HL-60 (cell line): ENCODE results near the gene RGS14.

Experiments used
- DNase-seq, 2 experiments: peaks; one replicate each; pipeline ENCODE4 v3.0.0-alpha.2; 2010 to 2020; ENCODE audit warnings: low read depth in 1 of 2, low spot score in 1 of 2
- H3K27ac ChIP-seq: fragments of 250-450 bp; sonication (Bioruptor Pico); replicated peaks from 2 replicates; pipeline ENCODE4 v1.5.1; 2020; ENCODE audit warnings: mild to moderate bottlenecking, moderate library complexity
- H3K27me3 ChIP-seq: fragments of 250-450 bp; sonication (Bioruptor Pico); 2 replicates; pipeline ENCODE4 v1.5.1; 2021; ENCODE audit warnings: mild to moderate bottlenecking, moderate library complexity; ENCODE audit not compliant: insufficient read depth, poor library complexity, severe bottlenecking
- H3K4me3 ChIP-seq: replicated peaks from 2 replicates; pipeline ENCODE4 v1.5.1; 2011; ENCODE audit warnings: mild to moderate bottlenecking, control low read depth, low read length; ENCODE audit not compliant: insufficient read depth
- GABPA ChIP-seq: IDR thresholded peaks from 2 replicates; pipeline ENCODE4 v1.6.1; 2012; ENCODE audit warnings: low read depth
- POLR2AphosphoS5 ChIP-seq: IDR thresholded peaks from 2 replicates; pipeline ENCODE4 v1.6.1; 2012; ENCODE audit warnings: low read depth
- SPI1 ChIP-seq: IDR thresholded peaks from 2 replicates; pipeline ENCODE4 v1.6.1; 2012; ENCODE audit warnings: low read depth, mild to moderate bottlenecking, borderline replicate concordance
- TF ChIP-seq, protein P1 (sequence below): IDR thresholded peaks from one replicate; pipeline ENCODE4 v1.5.1; 2011; ENCODE audit warnings: low read length, control low read depth, inconsistent platforms; ENCODE audit not compliant: insufficient read depth
- TF ChIP-seq, protein P2 (sequence below): IDR thresholded peaks from 2 replicates; pipeline ENCODE4 v1.6.1; 2012; ENCODE audit warnings: low read depth; ENCODE audit not compliant: insufficient replicate concordance

The RGS14 gene

DNA sequence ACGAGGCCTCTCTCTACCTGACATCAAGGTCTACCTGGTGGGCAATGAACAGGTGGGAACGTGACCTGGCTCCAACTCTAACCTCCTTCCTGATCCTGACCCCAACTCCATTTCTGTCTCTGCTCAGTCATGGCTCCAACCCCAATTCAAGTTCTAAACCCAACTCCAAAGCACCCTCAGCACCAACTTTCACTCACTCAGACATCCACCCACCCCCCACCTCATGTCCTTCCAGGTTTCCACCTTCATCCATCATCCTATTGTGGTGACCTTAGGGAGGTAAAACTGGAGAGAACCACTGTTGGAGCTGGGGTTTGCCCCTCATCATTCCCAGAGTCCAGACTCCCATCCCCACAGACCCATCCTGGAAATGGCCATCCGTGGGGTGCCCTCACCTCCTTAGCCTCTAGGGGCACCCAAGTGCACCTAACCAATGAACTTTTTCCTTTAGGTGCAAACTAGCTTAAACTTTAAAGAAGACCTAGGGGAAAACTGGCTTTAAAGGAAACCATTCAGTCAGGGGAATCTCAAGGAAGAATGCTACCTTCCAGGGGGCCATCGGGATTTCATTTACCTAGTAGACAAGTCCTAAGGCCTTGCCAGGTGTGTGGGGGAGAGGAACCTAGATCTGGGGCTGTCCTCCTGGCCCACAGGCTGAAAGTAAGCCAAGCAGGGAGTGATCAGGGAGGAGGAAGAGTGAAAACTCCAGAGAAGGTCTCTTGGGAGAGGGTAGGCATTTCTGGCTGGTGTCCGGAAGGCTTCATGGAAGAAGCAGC lies 11.3 kb downstream of the RGS14 start:
- TF ChIP-seq, protein P1, sequence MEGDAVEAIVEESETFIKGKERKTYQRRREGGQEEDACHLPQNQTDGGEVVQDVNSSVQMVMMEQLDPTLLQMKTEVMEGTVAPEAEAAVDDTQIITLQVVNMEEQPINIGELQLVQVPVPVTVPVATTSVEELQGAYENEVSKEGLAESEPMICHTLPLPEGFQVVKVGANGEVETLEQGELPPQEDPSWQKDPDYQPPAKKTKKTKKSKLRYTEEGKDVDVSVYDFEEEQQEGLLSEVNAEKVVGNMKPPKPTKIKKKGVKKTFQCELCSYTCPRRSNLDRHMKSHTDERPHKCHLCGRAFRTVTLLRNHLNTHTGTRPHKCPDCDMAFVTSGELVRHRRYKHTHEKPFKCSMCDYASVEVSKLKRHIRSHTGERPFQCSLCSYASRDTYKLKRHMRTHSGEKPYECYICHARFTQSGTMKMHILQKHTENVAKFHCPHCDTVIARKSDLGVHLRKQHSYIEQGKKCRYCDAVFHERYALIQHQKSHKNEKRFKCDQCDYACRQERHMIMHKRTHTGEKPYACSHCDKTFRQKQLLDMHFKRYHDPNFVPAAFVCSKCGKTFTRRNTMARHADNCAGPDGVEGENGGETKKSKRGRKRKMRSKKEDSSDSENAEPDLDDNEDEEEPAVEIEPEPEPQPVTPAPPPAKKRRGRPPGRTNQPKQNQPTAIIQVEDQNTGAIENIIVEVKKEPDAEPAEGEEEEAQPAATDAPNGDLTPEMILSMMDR: peak; percentile 88
- no peak for TF ChIP-seq POLR2AphosphoS5
- no peak for DNase-seq
- H3K27me3 ChIP-seq: no peaks in the 10 kb centered on the region
- H3K4me3 ChIP-seq: no peak overlapping the region
- H3K27ac ChIP-seq: no peak overlapping the region; the same call in 1 of the 2 replicates

DNA sequence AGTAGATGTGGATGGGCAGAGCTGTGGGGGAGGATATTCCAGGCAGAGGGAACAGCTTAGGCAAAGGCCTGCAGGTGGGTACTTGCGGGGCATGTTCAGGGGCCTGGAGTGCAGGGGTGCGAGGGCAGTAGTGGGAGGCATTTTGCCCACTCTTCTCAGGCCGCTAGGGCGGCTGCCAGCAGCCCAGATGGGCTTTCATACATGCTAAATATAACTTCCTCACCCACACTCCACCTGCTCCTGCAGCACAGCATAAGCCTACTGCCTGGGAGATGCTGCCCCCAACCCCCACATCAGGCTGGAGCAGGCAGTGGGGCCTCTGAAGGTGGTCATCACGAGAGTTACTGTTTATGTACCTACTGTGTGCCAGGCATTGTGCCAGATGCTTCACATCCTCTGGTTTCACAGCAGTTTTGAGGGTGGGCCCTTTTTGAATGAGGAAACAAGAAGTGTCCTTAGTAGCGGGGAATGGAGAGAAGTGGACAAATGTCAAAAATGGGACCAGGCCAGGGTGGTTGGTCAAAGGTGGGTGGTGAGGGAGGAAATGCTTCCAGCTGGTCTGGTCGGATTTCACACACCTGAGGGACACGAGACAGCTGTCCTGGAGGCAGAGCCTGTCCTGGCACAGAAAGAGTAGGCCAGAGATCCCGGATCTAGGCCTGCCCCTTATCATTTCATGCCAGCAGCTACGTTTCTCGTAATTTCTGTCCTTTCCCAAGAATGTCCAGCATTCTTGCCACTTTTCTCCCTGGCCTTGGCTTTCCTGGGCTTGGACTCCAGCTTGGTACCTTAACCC lies 12.1 kb downstream of the RGS14 start:
- TF ChIP-seq, protein P2, sequence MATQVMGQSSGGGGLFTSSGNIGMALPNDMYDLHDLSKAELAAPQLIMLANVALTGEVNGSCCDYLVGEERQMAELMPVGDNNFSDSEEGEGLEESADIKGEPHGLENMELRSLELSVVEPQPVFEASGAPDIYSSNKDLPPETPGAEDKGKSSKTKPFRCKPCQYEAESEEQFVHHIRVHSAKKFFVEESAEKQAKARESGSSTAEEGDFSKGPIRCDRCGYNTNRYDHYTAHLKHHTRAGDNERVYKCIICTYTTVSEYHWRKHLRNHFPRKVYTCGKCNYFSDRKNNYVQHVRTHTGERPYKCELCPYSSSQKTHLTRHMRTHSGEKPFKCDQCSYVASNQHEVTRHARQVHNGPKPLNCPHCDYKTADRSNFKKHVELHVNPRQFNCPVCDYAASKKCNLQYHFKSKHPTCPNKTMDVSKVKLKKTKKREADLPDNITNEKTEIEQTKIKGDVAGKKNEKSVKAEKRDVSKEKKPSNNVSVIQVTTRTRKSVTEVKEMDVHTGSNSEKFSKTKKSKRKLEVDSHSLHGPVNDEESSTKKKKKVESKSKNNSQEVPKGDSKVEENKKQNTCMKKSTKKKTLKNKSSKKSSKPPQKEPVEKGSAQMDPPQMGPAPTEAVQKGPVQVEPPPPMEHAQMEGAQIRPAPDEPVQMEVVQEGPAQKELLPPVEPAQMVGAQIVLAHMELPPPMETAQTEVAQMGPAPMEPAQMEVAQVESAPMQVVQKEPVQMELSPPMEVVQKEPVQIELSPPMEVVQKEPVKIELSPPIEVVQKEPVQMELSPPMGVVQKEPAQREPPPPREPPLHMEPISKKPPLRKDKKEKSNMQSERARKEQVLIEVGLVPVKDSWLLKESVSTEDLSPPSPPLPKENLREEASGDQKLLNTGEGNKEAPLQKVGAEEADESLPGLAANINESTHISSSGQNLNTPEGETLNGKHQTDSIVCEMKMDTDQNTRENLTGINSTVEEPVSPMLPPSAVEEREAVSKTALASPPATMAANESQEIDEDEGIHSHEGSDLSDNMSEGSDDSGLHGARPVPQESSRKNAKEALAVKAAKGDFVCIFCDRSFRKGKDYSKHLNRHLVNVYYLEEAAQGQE: no peak
- TF ChIP-seq POLR2AphosphoS5 (no peak), SPI1 (no peak), GABPA (no peak)
- no peak overlapping the region for H3K4me3 ChIP-seq
- no peak for DNase-seq
- no peak overlapping the region for H3K27ac ChIP-seq
- H3K27me3 ChIP-seq: no peaks in the 10 kb centered on the region

DNA sequence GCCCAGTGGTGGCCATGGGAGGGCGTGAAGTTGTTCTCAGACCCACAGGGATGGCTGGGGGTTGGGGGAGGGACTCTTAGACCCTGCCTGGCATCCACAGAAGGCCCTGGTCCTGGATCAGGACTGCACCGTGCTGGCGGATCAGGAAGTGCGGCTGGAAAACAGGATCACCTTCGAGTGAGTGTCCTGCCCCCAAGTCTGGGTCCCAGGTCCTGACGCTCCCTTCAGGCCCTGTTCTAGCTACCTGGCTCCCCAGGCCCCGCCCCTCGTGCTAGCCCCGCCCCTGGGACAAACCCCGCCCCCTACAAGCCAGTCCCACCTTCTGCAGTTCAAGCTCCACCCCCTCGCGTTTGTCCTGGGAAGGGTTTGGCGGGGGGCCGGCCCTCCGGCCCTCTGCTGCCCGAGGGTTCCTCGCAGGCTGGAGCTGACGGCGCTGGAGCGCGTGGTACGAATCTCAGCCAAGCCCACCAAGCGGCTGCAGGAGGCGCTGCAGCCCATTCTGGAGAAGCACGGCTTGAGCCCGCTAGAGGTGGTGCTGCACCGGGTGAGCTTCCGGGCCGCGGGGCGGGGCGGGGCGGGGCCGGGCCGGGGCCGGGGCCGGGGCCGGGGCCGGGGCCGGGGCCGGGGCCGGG lies 12.9 kb downstream of the RGS14 start:
- Histone ChIP-seq H3K4me3 (no peak overlapping the region), H3K27me3 (no peaks in the 10 kb centered on the region), H3K27ac (no peak overlapping the region)
- no peak for TF ChIP-seq GABPA
- TF ChIP-seq, protein P1: no peak
- no peak for TF ChIP-seq SPI1
- no peak for DNase-seq

DNA sequence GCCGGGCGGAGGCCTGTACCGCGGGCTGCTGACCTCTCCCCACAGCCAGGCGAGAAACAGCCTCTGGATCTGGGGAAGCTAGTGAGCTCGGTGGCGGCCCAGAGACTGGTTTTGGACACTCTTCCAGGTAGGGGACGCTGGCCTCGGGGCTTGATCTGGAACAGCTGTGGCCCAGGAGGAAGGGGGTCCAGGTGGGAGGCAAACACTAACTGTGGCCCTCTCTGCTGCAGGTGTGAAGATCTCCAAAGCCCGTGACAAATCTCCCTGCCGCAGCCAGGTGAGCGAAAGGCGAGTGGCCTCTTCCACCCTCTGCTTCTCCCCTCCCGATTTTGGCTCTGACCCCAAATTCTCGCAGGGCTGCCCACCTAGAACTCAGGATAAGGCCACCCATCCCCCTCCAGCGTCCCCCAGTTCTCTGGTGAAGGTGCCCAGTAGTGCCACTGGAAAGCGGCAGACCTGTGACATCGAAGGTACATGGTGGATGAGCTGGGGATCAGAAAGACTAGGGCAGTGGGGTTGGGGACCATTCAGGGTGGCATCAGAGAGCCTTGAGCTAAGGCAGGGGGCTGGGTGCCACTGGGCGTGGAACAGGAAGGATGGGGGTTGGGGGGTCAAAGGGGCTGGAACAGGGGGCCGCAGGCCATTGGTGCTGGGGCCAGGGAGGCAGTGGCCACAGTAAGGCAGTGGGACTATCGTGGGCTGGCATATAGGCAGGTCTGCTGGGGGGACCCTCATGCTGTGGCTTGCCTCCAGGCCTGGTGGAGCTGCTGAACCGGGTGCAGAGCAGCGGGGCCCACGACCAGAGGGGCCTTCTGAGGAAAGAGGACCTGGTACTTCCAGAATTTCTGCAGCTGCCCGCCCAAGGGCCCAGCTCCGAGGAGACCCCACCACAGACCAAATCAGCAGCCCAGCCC lies 13.7 kb downstream of the RGS14 start:
- Histone ChIP-seq H3K4me3 (no peak overlapping the region), H3K27me3 (no peaks in the 10 kb centered on the region), H3K27ac (no peak overlapping the region)
- TF ChIP-seq, protein P2: no peak
- TF ChIP-seq, protein P1: no peak
- TF ChIP-seq GABPA (no peak), SPI1 (no peak), POLR2AphosphoS5 (no peak)
- no peak for DNase-seq
